Neutrophil (primary cell): ENCODE measurements around the gene NRXN3.

ENCODE experiments used
- H3K27ac ChIP-seq: fragments of 200-600 bp; sonication (generic); 2 replicates; pipeline ENCODE4 v1.5.1; 2016; ENCODE audit warnings: mild to moderate bottlenecking, moderate library complexity
- H3K27me3 ChIP-seq: fragments of 200-600 bp; sonication (generic); 2 replicates; pipeline ENCODE4 v1.6.0; 2016; ENCODE audit warnings: mild to moderate bottlenecking
- H3K36me3 ChIP-seq: fragments of 200-600 bp; sonication (generic); 2 replicates; pipeline ENCODE4 v1.5.1; 2017
- H3K4me1 ChIP-seq, 2 experiments: fragments of 200-600 bp in 1 of 2; sonication (generic) in 1 of 2; 1 replicate in 1 of 2; 2 replicates in 1 of 2; pipeline versions ENCODE4 v1.5.1 to v1.6.1; 2013 to 2016; ENCODE audit warnings: low read depth in 1 of 2, low read length in 1 of 2, mild to moderate bottlenecking in 1 of 2, moderate library complexity in 1 of 2; ENCODE audit not compliant: control insufficient read depth in 1 of 2, insufficient read depth in 1 of 2
- H3K4me3 ChIP-seq, 2 experiments: fragments of 200-600 bp in 1 of 2; sonication (generic) in 1 of 2; 1 replicate in 1 of 2; 2 replicates in 1 of 2; pipeline ENCODE4 v1.5.1; 2013 to 2016; ENCODE audit warnings: low read depth in 1 of 2, low read length in 1 of 2, mild to moderate bottlenecking in 1 of 2, moderate library complexity in 1 of 2
- H3K9me3 ChIP-seq: fragments of 200-600 bp; sonication (generic); 2 replicates; pipeline ENCODE4 v1.5.1; 2016
- TF ChIP-seq, protein P1 (sequence below): fragments of 200-600 bp; sonication (generic); IDR thresholded peaks from 2 replicates; pipeline ENCODE4 v1.5.1; 2016; ENCODE audit warnings: antibody characterized with exemption

Gene NRXN3

GRCh38 chr14:79064214-79064613 lies 894.0 kb downstream of the NRXN3 start:
- Histone ChIP-seq H3K36me3 (no peaks in the 10 kb centered on the region), H3K27me3 (no peaks in the 10 kb centered on the region), H3K27ac (no peak overlapping the region), H3K4me1 (no peaks in the 10 kb centered on the region), H3K4me3 (no peak overlapping the region), H3K9me3 (no peaks in the 10 kb centered on the region)
- TF ChIP-seq, protein P1, sequence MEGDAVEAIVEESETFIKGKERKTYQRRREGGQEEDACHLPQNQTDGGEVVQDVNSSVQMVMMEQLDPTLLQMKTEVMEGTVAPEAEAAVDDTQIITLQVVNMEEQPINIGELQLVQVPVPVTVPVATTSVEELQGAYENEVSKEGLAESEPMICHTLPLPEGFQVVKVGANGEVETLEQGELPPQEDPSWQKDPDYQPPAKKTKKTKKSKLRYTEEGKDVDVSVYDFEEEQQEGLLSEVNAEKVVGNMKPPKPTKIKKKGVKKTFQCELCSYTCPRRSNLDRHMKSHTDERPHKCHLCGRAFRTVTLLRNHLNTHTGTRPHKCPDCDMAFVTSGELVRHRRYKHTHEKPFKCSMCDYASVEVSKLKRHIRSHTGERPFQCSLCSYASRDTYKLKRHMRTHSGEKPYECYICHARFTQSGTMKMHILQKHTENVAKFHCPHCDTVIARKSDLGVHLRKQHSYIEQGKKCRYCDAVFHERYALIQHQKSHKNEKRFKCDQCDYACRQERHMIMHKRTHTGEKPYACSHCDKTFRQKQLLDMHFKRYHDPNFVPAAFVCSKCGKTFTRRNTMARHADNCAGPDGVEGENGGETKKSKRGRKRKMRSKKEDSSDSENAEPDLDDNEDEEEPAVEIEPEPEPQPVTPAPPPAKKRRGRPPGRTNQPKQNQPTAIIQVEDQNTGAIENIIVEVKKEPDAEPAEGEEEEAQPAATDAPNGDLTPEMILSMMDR: no peak

GRCh38 chr14:79074510-79074909 lies 904.3 kb downstream of the NRXN3 start:
- TF ChIP-seq, protein P1: no peak
- Histone ChIP-seq H3K36me3 (no peaks in the 10 kb centered on the region), H3K27me3 (no peaks in the 10 kb centered on the region), H3K9me3 (no peaks in the 10 kb centered on the region), H3K4me1 (no peaks in the 10 kb centered on the region), H3K4me3 (no peak overlapping the region), H3K27ac (no peak overlapping the region)

DNA sequence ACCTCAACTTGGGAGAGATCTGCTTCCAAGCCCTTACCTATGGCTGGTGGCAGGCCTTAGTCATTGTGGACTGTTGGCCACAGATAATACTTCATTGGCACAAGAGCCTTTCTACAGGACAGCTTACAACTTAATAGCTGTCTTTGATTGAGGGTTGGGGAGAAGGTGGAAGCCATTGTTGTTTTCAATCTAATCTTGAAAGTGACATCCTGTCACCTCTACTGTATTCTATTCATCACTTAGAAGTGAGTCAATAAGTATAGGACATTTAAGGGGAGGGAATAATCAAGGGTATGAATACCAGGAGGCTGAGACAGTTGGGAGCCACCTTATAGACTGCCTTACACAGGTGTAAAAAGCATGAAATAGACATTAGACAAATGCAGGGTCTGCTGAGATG lies 906.3 kb downstream of the NRXN3 start:
- no peaks in the 10 kb centered on the region for H3K27me3 ChIP-seq
- H3K4me1 ChIP-seq: no peaks in the 10 kb centered on the region
- no peak overlapping the region for H3K27ac ChIP-seq
- TF ChIP-seq, protein P1: no peak
- H3K4me3 ChIP-seq: no peak overlapping the region
- no peaks in the 10 kb centered on the region for H3K9me3 ChIP-seq
- no peaks in the 10 kb centered on the region for H3K36me3 ChIP-seq

GRCh38 chr14:79077096-79077495 lies 906.9 kb downstream of the NRXN3 start:
- Histone ChIP-seq H3K9me3 (no peaks in the 10 kb centered on the region), H3K4me3 (no peak overlapping the region), H3K27ac (no peak overlapping the region), H3K4me1 (no peaks in the 10 kb centered on the region), H3K36me3 (no peaks in the 10 kb centered on the region), H3K27me3 (no peaks in the 10 kb centered on the region)
- TF ChIP-seq, protein P1: no peak

DNA sequence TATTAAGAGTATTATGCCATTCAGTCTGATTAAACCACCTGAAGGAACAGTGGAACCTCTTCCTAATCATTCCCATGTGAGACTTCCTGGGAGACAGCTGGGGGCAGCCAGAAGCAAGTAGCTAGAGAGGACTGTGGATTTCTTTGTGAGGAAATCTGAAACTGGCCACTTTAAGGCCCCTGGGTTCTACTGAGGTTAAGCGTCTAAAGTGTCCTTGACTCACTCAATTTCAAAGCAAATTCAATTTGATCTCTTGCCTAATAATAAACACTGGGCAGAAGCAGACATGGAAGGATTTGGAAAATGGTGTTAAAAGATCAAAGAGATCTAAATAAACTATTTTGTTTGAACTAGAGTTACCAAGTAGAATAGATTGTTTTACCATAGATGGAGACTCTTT lies 909.9 kb downstream of the NRXN3 start:
- Histone ChIP-seq H3K9me3 (no peaks in the 10 kb centered on the region), H3K4me3 (no peak overlapping the region), H3K36me3 (no peaks in the 10 kb centered on the region), H3K4me1 (no peaks in the 10 kb centered on the region), H3K27me3 (no peaks in the 10 kb centered on the region), H3K27ac (no peak overlapping the region)
- TF ChIP-seq, protein P1: no peak

DNA sequence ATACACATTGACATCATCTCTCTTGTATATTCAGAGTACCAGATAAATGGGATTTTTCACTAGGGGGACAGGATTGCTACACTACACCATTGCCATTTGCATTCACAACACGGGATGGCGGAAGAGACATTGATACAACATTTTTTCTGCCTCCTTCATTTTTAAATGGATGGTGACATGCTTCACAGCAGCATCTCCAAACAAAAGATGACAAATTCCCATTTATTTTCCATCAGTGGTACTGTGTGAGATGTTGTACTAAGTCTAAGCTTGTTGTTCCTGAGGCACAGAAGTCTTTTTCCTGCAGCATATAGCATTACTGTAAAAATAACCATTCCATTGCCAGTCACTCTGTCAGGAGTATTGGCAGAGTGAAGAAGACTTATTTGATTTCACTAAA lies 912.7 kb downstream of the NRXN3 start:
- H3K36me3 ChIP-seq: no peaks in the 10 kb centered on the region
- H3K27me3 ChIP-seq: no peaks in the 10 kb centered on the region
- TF ChIP-seq, protein P1: no peak
- H3K4me3 ChIP-seq: no peak overlapping the region
- no peak overlapping the region for H3K27ac ChIP-seq
- no peaks in the 10 kb centered on the region for H3K9me3 ChIP-seq
- no peaks in the 10 kb centered on the region for H3K4me1 ChIP-seq
